ENCODE data around the gene EMC10. TPM values are rescaled to one million over a fixed set of nuclear protein-coding genes. Genes with fewer than 3 reads are reported as not detected.

EMC10 gene
- total RNA-seq, 1 donor from 2014 or later = 58.3 TPM

- DNase-seq (ENCODE audit: low read depth) = no peak
These were observed 1.6 kb downstream of the EMC10 start for GRCh38 chr19:50477751-50478515.

GRCh38 chr19:50478901-50479715 lies 2.8 kb downstream of the EMC10 start:
- DNase-seq (ENCODE audit: low read depth) = no peak

- DNase-seq (ENCODE audit: low read depth) = no peak
These were observed 3.5 kb downstream of the EMC10 start for GRCh38 chr19:50479761-50480251.

- DNase-seq (ENCODE audit: low read depth) = no peak
These were observed 4.2 kb downstream of the EMC10 start for GRCh38 chr19:50480281-50481111.

- DNase-seq (ENCODE audit: low read depth) = no peak
These were observed 5.2 kb downstream of the EMC10 start for GRCh38 chr19:50481351-50482149.

GRCh38 chr19:50482271-50482855 lies 6.1 kb downstream of the EMC10 start:
- DNase-seq (ENCODE audit: low read depth) = no peak

GRCh38 chr19:50482916-50483315 lies 6.6 kb downstream of the EMC10 start:
- no peak for DNase-seq (ENCODE audit: low read depth)

- DNase-seq (ENCODE audit: low read depth) = no peak
These were observed 9.1 kb downstream of the EMC10 start for GRCh38 chr19:50485284-50485955.

GRCh38 chr19:50486823-50487515 lies 10.7 kb downstream of the EMC10 start:
- DNase-seq (ENCODE audit: low read depth) = no peak

- DNase-seq (ENCODE audit: low read depth) = no peak
These were observed 12.3 kb downstream of the EMC10 start for GRCh38 chr19:50488389-50489194.

- DNase-seq (ENCODE audit: low read depth) = no peak
These were observed 13.2 kb downstream of the EMC10 start for GRCh38 chr19:50489461-50490011.

GRCh38 chr19:50490411-50490811 lies 14.1 kb downstream of the EMC10 start:
- DNase-seq (ENCODE audit: low read depth) = no peak

- no peak for DNase-seq (ENCODE audit: low read depth)
These were observed 14.7 kb downstream of the EMC10 start for GRCh38 chr19:50490991-50491472.

- no peak for DNase-seq (ENCODE audit: low read depth)
These were observed 16.2 kb downstream of the EMC10 start for GRCh38 chr19:50492303-50493052.

GRCh38 chr19:50493171-50493570 lies 16.9 kb downstream of the EMC10 start:
- no peak for DNase-seq (ENCODE audit: low read depth)

GRCh38 chr19:50494186-50495019 lies 18.1 kb downstream of the EMC10 start:
- DNase-seq (ENCODE audit: low read depth) = no peak
